SU-DHL-6 (cell line): ENCODE data around the gene MYH6.

ENCODE experiments used
- H2AFZ ChIP-seq: fragments of 200-600 bp; sonication (generic); 2 replicates; pipeline ENCODE4 v1.6.1; 2014; ENCODE audit warnings: low read depth, mild to moderate bottlenecking, moderate library complexity, mixed read lengths, antibody characterized with exemption, low read length; ENCODE audit not compliant: severe bottlenecking
- H3F3A ChIP-seq: fragments of 200-600 bp; shearing (Covaris generic); 2 replicates; pipeline ENCODE4 v1.6.0; 2016; ENCODE audit warnings: antibody characterized with exemption, mild to moderate bottlenecking; ENCODE audit not compliant: insufficient read depth
- H3K27ac ChIP-seq: fragments of 200-600 bp; sonication (generic); 2 replicates; pipeline ENCODE4 v1.5.1; 2016; ENCODE audit warnings: low read depth, mild to moderate bottlenecking, low read length, moderate library complexity, mixed read lengths
- H3K27me3 ChIP-seq: fragments of 200-600 bp; sonication (generic), shearing (Covaris generic); 2 replicates; pipeline ENCODE4 v1.6.0; 2014; ENCODE audit warnings: mild to moderate bottlenecking, low read length
- H3K36me3 ChIP-seq: fragments of 200-600 bp; sonication (generic); 2 replicates; pipeline ENCODE4 v1.6.1; 2014; ENCODE audit warnings: mild to moderate bottlenecking, low read length, mixed read lengths
- H3K4me2 ChIP-seq: fragments of 300-600, 200-600 bp; shearing (Covaris generic), sonication (generic); 2 replicates; pipeline ENCODE4 v1.6.0; 2014; ENCODE audit warnings: low read length, low read depth, mild to moderate bottlenecking; ENCODE audit not compliant: poor library complexity, severe bottlenecking
- H3K4me3 ChIP-seq: fragments of 200-600 bp; sonication (generic); 2 replicates; pipeline ENCODE4 v1.5.1; 2014; ENCODE audit warnings: antibody characterized with exemption, low read length, mild to moderate bottlenecking, mixed read lengths; ENCODE audit not compliant: insufficient read depth, poor library complexity, severe bottlenecking
- H3K79me2 ChIP-seq: fragments of 200-600 bp; sonication (generic); 2 replicates; pipeline ENCODE4 v1.6.1; 2014; ENCODE audit warnings: mild to moderate bottlenecking, low read length, moderate library complexity; ENCODE audit not compliant: insufficient read depth
- H3K9ac ChIP-seq: fragments of 200-600 bp; sonication (generic); 2 replicates; pipeline ENCODE4 v1.7.0; 2014; ENCODE audit warnings: mild to moderate bottlenecking, low read length
- H3K9me2 ChIP-seq: fragments of 200-600 bp; sonication (generic); replicated peaks from 2 replicates; pipeline ENCODE4 v1.6.1; 2014; ENCODE audit warnings: low read length; ENCODE audit not compliant: insufficient read depth
- H3K9me3 ChIP-seq: fragments of 200-600 bp; sonication (generic); 2 replicates; pipeline ENCODE4 v1.6.1; 2014; ENCODE audit warnings: low read length, mixed read lengths; ENCODE audit not compliant: insufficient read depth
- H4K20me1 ChIP-seq: fragments of 200-600 bp; sonication (generic); 2 replicates; pipeline ENCODE4 v1.6.1; 2014; ENCODE audit warnings: low read depth, mild to moderate bottlenecking, antibody characterized with exemption, low read length, moderate library complexity, mixed read lengths
- EZH2phosphoT487 ChIP-seq: fragments of 200-600 bp; sonication (generic), shearing (Covaris generic); conservative IDR thresholded peaks from 2 replicates; pipeline ENCODE4 v1.6.1; 2018; ENCODE audit warnings: mild to moderate bottlenecking, antibody characterized with exemption, low read length, moderate library complexity, mixed read lengths
- TF ChIP-seq, protein P1 (sequence below): fragments of 200-600 bp; sonication (generic); IDR thresholded peaks from one replicate; pipeline ENCODE4 v1.5.1; 2017; ENCODE audit warnings: antibody characterized with exemption, mild to moderate bottlenecking, low read length, moderate library complexity; ENCODE audit not compliant: insufficient read depth, poor library complexity, severe bottlenecking

Gene MYH6

DNA sequence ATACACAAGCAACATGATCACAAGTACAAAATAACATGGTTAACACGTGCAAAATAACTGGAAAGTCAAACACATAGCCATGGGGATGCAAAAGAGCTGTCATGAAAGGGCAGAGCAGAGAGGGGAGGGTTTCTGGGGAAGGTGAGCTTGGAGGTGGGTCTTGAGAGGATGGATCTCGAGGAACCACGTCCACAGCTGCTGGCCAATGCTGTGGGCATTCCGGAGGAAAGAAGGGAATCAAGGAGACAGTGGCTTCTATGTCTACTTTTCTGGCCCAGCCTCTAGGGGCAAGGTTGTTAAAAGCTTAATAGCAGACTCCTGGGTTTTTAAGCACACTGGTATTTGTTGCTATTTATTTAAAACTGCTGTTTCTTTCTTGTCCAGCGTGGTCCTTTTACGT is 35.8 kb upstream of the MYH6 start:
- H3K79me2 ChIP-seq, result no peaks in the 10 kb centered on the region
- no peaks in the 10 kb centered on the region for H3K36me3 ChIP-seq
- H2AFZ ChIP-seq, result no peak overlapping the region
- no peaks in the 10 kb centered on the region for H4K20me1 ChIP-seq
- no peak overlapping the region for H3K4me3 ChIP-seq
- H3F3A ChIP-seq, result no peaks in the 10 kb centered on the region
- TF ChIP-seq EZH2phosphoT487, result no peak
- TF ChIP-seq, protein P1, sequence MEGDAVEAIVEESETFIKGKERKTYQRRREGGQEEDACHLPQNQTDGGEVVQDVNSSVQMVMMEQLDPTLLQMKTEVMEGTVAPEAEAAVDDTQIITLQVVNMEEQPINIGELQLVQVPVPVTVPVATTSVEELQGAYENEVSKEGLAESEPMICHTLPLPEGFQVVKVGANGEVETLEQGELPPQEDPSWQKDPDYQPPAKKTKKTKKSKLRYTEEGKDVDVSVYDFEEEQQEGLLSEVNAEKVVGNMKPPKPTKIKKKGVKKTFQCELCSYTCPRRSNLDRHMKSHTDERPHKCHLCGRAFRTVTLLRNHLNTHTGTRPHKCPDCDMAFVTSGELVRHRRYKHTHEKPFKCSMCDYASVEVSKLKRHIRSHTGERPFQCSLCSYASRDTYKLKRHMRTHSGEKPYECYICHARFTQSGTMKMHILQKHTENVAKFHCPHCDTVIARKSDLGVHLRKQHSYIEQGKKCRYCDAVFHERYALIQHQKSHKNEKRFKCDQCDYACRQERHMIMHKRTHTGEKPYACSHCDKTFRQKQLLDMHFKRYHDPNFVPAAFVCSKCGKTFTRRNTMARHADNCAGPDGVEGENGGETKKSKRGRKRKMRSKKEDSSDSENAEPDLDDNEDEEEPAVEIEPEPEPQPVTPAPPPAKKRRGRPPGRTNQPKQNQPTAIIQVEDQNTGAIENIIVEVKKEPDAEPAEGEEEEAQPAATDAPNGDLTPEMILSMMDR, result no peak
- no peak overlapping the region for H3K4me2 ChIP-seq
- H3K9me2 ChIP-seq, result no peaks in the 10 kb centered on the region
- no peak overlapping the region for H3K27ac ChIP-seq
- H3K9me3 ChIP-seq, result no peaks in the 10 kb centered on the region
- no peaks in the 10 kb centered on the region for H3K27me3 ChIP-seq
- no peak overlapping the region for H3K9ac ChIP-seq

DNA sequence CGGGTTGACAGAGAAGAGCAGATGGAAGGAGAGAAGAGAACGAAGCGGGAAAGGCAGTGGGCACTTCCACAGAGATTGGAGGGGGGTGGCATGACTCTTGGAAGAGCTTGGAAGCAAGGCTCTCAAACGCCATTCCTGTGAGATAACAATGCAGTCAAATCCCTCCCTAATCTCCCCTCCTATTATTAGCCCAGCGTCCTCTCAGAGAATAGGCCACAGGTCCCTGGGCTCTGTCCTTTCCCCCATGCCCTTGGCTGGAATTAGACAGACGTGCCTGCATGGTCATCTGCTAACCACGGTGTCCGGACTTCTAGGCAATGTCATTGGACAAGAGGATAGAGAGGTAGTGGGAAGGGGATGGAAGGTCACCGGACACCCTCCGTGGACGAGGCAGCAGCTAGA is 35.3 kb upstream of the MYH6 start:
- Histone ChIP-seq H3K27me3 (no peaks in the 10 kb centered on the region), H3K4me3 (no peak overlapping the region)

DNA sequence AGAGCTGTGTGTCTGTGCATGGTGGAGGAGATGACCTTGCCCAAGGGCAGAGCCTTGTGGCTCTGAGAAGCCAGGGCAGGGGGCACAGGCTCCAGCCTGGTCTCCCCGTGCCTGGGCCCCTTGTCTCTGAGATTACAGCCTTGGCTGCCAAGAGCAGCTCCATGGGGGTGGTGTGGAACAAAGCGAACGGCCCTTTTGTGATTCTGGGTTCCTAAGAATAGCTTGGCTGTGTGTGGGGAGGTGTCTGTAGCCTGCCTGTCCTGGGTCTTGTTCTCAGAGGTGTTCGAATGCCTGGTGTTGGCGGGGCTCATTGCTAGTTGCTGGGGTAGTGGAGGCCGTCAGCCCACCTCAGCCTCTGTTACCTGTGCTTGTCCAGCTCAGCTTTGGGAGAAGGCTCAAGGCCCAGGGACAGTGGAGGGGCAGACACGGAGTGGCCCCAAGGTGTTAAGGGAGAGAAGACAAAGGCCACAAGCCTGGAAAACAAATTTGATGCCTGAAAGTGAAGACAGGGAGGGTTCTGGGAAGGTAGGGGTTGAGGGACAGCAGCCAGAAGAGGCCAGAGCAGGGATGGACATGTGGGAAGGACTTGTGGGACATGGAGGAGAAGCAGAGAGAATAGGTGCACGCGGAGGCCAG is 34.8 kb upstream of the MYH6 start:
- Histone ChIP-seq H3K9me2 (no peaks in the 10 kb centered on the region), H3K9me3 (no peaks in the 10 kb centered on the region), H2AFZ (no peak overlapping the region), H3K9ac (no peak overlapping the region), H3K4me2 (no peak overlapping the region), H3K4me3 (no peak overlapping the region), H3K79me2 (no peaks in the 10 kb centered on the region), H3K36me3 (no peaks in the 10 kb centered on the region), H3K27me3 (no peaks in the 10 kb centered on the region), H3F3A (no peaks in the 10 kb centered on the region), H3K27ac (no peak overlapping the region), H4K20me1 (no peaks in the 10 kb centered on the region)
- no peak for TF ChIP-seq EZH2phosphoT487
- TF ChIP-seq, protein P1, result no peak

More for the DNA sequence above, 35.3 kb upstream of the MYH6 start:
- TF ChIP-seq, protein P1, result no peak
- no peak for TF ChIP-seq EZH2phosphoT487
- no peaks in the 10 kb centered on the region for H3K9me2 ChIP-seq
- no peak overlapping the region for H3K4me2 ChIP-seq
- no peaks in the 10 kb centered on the region for H4K20me1 ChIP-seq
- no peak overlapping the region for H3K27ac ChIP-seq
- H3K79me2 ChIP-seq, result no peaks in the 10 kb centered on the region
- H2AFZ ChIP-seq, result no peak overlapping the region
- H3F3A ChIP-seq, result no peaks in the 10 kb centered on the region
- H3K9ac ChIP-seq, result no peak overlapping the region
- H3K36me3 ChIP-seq, result no peaks in the 10 kb centered on the region
- no peaks in the 10 kb centered on the region for H3K9me3 ChIP-seq
